HG02759 (cell line): Measurements from ENCODE around the gene SPACDR.

Source experiments
- ATAC-seq: cut with Tn5 transposase; IDR thresholded peaks from one replicate; pipeline ENCODE4 v1.9.1; 2021; ENCODE audit warnings: mild to moderate bottlenecking, moderate library complexity; ENCODE audit not compliant: unreplicated experiment

The SPACDR gene

GRCh38 chr7:100419660-100420226 lies 44.3 kb downstream of the SPACDR start:
- no peak for ATAC-seq

DNA sequence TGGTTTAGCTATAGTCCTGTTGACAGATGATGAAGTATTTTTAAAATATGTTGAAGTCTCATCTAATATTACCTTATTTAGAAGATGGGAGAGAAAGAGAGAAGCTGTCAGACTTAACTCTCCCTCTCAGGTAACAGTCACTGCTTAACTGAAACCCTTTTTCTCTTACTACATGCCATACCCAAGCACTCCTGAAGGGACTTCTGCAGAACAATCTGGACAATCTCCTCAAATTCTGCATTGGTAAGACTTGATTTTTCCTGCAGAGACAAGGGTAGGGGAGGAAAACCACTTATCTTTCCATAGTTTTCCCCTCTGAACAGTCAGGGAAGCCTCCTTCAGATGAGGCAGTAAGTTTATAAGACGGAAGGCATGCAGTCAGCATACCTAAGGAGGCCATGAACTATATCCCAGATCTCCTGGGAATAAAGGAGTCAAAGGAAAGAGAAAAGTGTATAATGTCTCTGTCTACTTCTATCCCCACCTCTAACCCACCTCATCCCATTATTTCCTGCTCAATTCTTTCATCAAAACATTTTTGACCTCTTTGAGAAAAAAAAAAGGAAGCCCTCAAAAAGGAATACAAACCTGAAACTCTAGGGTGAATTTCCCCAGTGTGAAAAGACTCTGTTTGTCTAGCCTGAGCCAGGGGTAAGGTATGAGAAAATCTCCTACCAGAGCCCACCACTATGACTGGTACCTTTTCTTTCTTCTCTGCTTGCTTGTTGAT lies 45.0 kb downstream of the SPACDR start:
- no peak for ATAC-seq

- no peak for ATAC-seq
Measured at GRCh38 chr7:100415448-100415847, 48.6 kb downstream of the SPACDR start.

GRCh38 chr7:100413889-100414288 lies 50.2 kb downstream of the SPACDR start:
- no peak for ATAC-seq

- ATAC-seq: no peak
Measured at GRCh38 chr7:100413346-100413745, 50.7 kb downstream of the SPACDR start.

GRCh38 chr7:100411101-100411500 lies 53.0 kb downstream of the SPACDR start:
- ATAC-seq: no peak

DNA sequence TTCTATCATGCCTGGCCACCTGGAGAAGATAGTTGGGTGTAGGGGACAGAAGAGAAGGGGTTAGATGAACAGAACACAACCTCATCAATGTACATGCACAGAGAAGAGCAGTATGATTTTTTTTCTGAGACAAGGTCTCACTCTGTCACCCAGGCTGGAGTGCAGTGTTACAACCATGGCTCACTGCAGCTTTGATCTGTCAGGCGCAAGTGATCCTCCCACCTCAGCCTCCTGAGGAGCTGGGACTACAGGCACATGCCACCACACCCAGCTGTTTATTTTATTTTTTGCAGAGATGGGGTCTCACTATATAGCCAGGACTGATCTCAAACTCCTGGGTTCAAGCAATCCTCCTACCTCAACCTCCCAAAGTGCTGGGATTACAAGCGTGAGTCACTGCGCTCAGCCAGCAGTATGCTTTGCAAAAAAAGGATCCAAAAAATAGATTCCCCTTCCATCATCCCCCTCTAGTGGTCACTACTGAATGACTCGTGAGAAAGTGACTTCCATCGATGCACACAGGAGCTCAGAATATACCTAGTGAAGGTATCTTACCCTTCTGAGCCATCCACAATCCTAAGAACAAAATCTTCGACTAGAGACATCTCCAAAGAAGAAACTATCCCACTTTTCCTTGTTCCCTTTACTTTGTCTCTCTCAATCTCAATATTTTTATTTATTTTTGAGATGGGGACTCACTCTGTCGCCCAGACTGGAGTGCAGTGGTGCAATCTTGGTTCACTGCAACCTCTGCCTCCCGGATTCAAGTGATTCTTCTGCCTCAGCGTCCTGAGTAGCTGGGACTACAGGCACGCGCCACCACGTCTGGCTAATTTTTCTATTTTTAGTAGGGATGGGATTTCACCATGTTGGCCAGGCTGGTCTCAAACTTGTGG lies 56.5 kb downstream of the SPACDR start:
- peak; percentile 57 for ATAC-seq

- ATAC-seq: no peak
Measured at GRCh38 chr7:100406767-100407166, 57.3 kb downstream of the SPACDR start.
